ENCODE results near the gene WWOX.

GRCh38 chr16:78106686-78107085, 7.2 kb downstream of the WWOX start:
- TF ChIP-seq CTCF (IDR thresholded peaks at IDR 0.05) (no peak), POLR2AphosphoS5 (IDR thresholded peaks at IDR 0.05) (no peak), POLR2A (IDR thresholded peaks at IDR 0.05) (no peak), EP300 (IDR thresholded peaks at IDR 0.05) (no peak)
